SK-MEL-5 (cell line): ENCODE measurements around the gene NDUFAF8. TPM values are rescaled to one million over a fixed set of nuclear protein-coding genes. Genes with fewer than 3 reads are reported as not detected.

ENCODE experiments used
- total RNA-seq: library from RNA; depleted of rRNA; stranded (reverse); fragments of >200 nt; shearing (Covaris generic); gene quantifications from 2 replicates; pipeline ENCODE4 v1.2.3, GENCODE V29; 2014; rRNA removed

The NDUFAF8 gene
- total RNA-seq, 1 experiment from 2014 or later = 174 TPM

Other genes with a start within 250 kb of the NDUFAF8 start
- gene CHMP6, start 247.5 kb upstream of the NDUFAF8 start, total RNA-seq = 17.6 and 23.5 TPM in 2 replicates
- 26.7 and 33.6 TPM in 2 replicates for gene BAIAP2, start 204.2 kb upstream of the NDUFAF8 start, total RNA-seq
- gene PVALEF, start 73.8 kb upstream of the NDUFAF8 start, total RNA-seq = not detected in 2 replicates
- 6.9 and 9.3 TPM in 2 replicates for gene AATK, start 73.1 kb upstream of the NDUFAF8 start, total RNA-seq
- gene CEP131, start 16.4 kb upstream of the NDUFAF8 start, total RNA-seq = 26.4 and 27.0 TPM in 2 replicates
- gene TEPSIN, start 263 bp upstream of the NDUFAF8 start, total RNA-seq = 29.8 and 31.7 TPM in 2 replicates
- gene SLC38A10, start 56.0 kb downstream of the NDUFAF8 start, total RNA-seq = 185 and 189 TPM in 2 replicates
- 15.4 and 19.1 TPM in 2 replicates for gene BAHCC1, start 156.1 kb downstream of the NDUFAF8 start, total RNA-seq